Activated CD8-positive, alpha-beta memory T cell treated with anti-CD3 and anti-CD28 coated beads for 48 hours (primary cell): ENCODE measurements around the gene CCZ1B.
"Not testable (repeated sequence)": the region's sequence is repeated elsewhere in the genome, so short reads cannot be mapped to it uniquely, and the experiment has no call there.

ENCODE experiments used
- DNase-seq, 3 experiments: peaks; one replicate each; pipeline ENCODE4 v3.0.0-alpha.2; 2020; ENCODE audit warnings: low read depth in 2 of 3, low spot score in 2 of 3

The CCZ1B gene

GRCh38 chr7:6749335-6749734 is 76.7 kb downstream of the CCZ1B start:
- DNase-seq: not testable (repeated sequence)
